MCF 10A (cell line): Measurements from ENCODE around the gene TPSB2. TPM values are rescaled to one million over a fixed set of nuclear protein-coding genes. Genes with fewer than 3 reads are reported as not detected.

Experiments used
- BruUV-seq: library from RNA; stranded (reverse); fragments of 400-500 nt; replicated peaks from 2 replicates; lab custom pipeline; 2021; lab: Mats Ljungman, UMichigan
- CTCF ChIA-PET: fragments of 300-600 bp; sonication (Branson Sonifier 250); formaldehyde crosslinking; extraction: SDS; loops from one replicate; lab custom pipeline; 2021; ENCODE audit warnings: antibody characterized with exemption, inconsistent platforms; lab: Yijun Ruan, JAX
- POLR2A ChIA-PET: fragments of 300-600, 350-650 bp; sonication (Branson Sonifier 250); formaldehyde crosslinking; extraction: SDS; loops from one replicate; lab custom pipeline; 2020; ENCODE audit warnings: antibody characterized with exemption, inconsistent platforms; lab: Yijun Ruan, JAX
- DNase-seq: peaks from one replicate; pipeline ENCODE4 v3.0.0-alpha.2; 2018; ENCODE audit not compliant: unreplicated experiment
- H3K27ac Mint-ChIP-seq: one replicate; pipeline ENCODE4 v1.8.0; 2022; ENCODE audit warnings: mild to moderate bottlenecking, low read depth, mixed read lengths; ENCODE audit not compliant: unreplicated experiment
- H3K27me3 Mint-ChIP-seq: one replicate; pipeline ENCODE4 v1.8.0; 2022; ENCODE audit warnings: mixed read lengths; ENCODE audit not compliant: insufficient read depth, unreplicated experiment
- H3K36me3 Mint-ChIP-seq: one replicate; pipeline ENCODE4 v1.8.0; 2022; ENCODE audit warnings: mild to moderate bottlenecking, moderate library complexity, mixed read lengths; ENCODE audit not compliant: insufficient read depth, unreplicated experiment
- H3K4me1 Mint-ChIP-seq: one replicate; pipeline ENCODE4 v1.8.0; 2022; ENCODE audit warnings: mixed read lengths; ENCODE audit not compliant: insufficient read depth, unreplicated experiment
- H3K4me3 Mint-ChIP-seq: one replicate; pipeline ENCODE4 v1.8.0; 2022; ENCODE audit warnings: mild to moderate bottlenecking, moderate library complexity, mixed read lengths; ENCODE audit not compliant: unreplicated experiment
- H3K9me3 Mint-ChIP-seq: one replicate; pipeline ENCODE4 v1.8.0; 2022; ENCODE audit warnings: mixed read lengths; ENCODE audit not compliant: unreplicated experiment
- CTCF ChIP-seq: fragments of 200-600 bp; IDR thresholded peaks from one replicate; pipeline ENCODE4 v1.8.0; 2022; ENCODE audit warnings: antibody characterized with exemption, mild to moderate bottlenecking; ENCODE audit not compliant: unreplicated experiment
- intact Hi-C: fragments of 100-400 bp; cut with micrococcal nuclease; formaldehyde crosslinking; loops from 2 replicates; pipeline ENCODE4 v1.14.1; 2022
- total RNA-seq: library from RNA; stranded (reverse); gene quantifications from 2 replicates; pipeline ENCODE4 v1.2.3, GENCODE V29; 2022

Gene TPSB2
- total RNA-seq, 1 experiment from 2014 or later = not detected

GRCh38 chr16:1223355-1224214, 6.4 kb downstream of the TPSB2 start:
- H3K27me3 Mint-ChIP-seq = peaks cover 40% of the 10 kb centered on the region
- POLR2A ChIA-PET = interaction anchor here (0.5 kb wide), 1 partner anchor 167 kb away, joined by 3 read pairs; no protein-coding TSS in a partner anchor
- CTCF ChIA-PET = no interaction called here
- intact Hi-C loops = no loop called here
- TF ChIP-seq CTCF = no peak
- no TSS peak for BruUV-seq
- no peaks in the 10 kb centered on the region for H3K36me3 Mint-ChIP-seq
- no peaks in the 10 kb centered on the region for H3K9me3 Mint-ChIP-seq
- H3K4me1 Mint-ChIP-seq = peaks cover 5% of the 10 kb centered on the region
- H3K27ac Mint-ChIP-seq = no peak overlapping the region
- H3K4me3 Mint-ChIP-seq = no peak overlapping the region
- DNase-seq = no peak

GRCh38 chr16:1222553-1223354, 7.2 kb downstream of the TPSB2 start:
- CTCF ChIA-PET = no interaction called here
- no peak overlapping the region for H3K27ac Mint-ChIP-seq
- intact Hi-C loops = no loop called here
- H3K27me3 Mint-ChIP-seq = peaks cover 49% of the 10 kb centered on the region
- POLR2A ChIA-PET = interaction anchor here (0.5 kb wide), 1 partner anchor 168 kb away, joined by 3 read pairs; no protein-coding TSS in a partner anchor
- no peaks in the 10 kb centered on the region for H3K36me3 Mint-ChIP-seq
- DNase-seq = no peak
- H3K4me1 Mint-ChIP-seq = peaks cover 5% of the 10 kb centered on the region
- BruUV-seq = no TSS peak
- no peak for TF ChIP-seq CTCF
- no peak overlapping the region for H3K4me3 Mint-ChIP-seq
- H3K9me3 Mint-ChIP-seq = no peaks in the 10 kb centered on the region

- Mint-ChIP-seq H3K4me1 (peaks cover 5% of the 10 kb centered on the region), H3K9me3 (no peaks in the 10 kb centered on the region), H3K27me3 (peaks cover 57% of the 10 kb centered on the region), H3K4me3 (no peak overlapping the region), H3K36me3 (no peaks in the 10 kb centered on the region), H3K27ac (no peak overlapping the region)
- ChIA-PET CTCF (no interaction called here), POLR2A (no interaction called here)
- peak; percentile 18 for DNase-seq
- TF ChIP-seq CTCF = no peak
- BruUV-seq = no TSS peak
- intact Hi-C loops = no loop called here
These were observed 8.1 kb downstream of the TPSB2 start for GRCh38 chr16:1221628-1222552.
